AG04450 (cell line): ENCODE data around the gene CD28. TPM values are rescaled to one million over a fixed set of nuclear protein-coding genes. Genes with fewer than 3 reads are reported as not detected.

Experiments
- CTCF ChIA-PET: fragments of 300-600, 350-600 bp; formaldehyde crosslinking; extraction: SDS; loops from one replicate; lab custom pipeline; 2022; ENCODE audit warnings: antibody characterized with exemption, inconsistent platforms; lab: Charles Lee
- POLR2A ChIA-PET: fragments of 350-600 bp; formaldehyde crosslinking; extraction: SDS; loops from one replicate; lab custom pipeline; 2021; ENCODE audit warnings: antibody characterized with exemption, inconsistent platforms; lab: Yijun Ruan, JAX
- DNase-seq: peaks from one replicate; pipeline ENCODE4 v3.0.0-alpha.2; 2011; ENCODE audit warnings: low read depth, low spot score
- H3K27ac ChIP-seq: one replicate; pipeline ENCODE4 v1.5.1; 2012; ENCODE audit warnings: low read depth, low read length, control low read depth
- H3K27me3 ChIP-seq: one replicate; pipeline ENCODE4 v1.6.0; 2012; ENCODE audit warnings: low read length; ENCODE audit not compliant: control insufficient read depth, insufficient read depth
- H3K4me3 ChIP-seq: 2 replicates; pipeline ENCODE4 v1.5.1; 2011; ENCODE audit warnings: mild to moderate bottlenecking, low read depth, low read length, control low read depth
- H3K9me3 ChIP-seq: 2 replicates; pipeline ENCODE4 v1.5.1; 2012; ENCODE audit warnings: low read length; ENCODE audit not compliant: control insufficient read depth, insufficient read depth
- polyA plus RNA-seq: library from polyadenylated mRNA; depleted of rRNA; stranded (reverse); fragments of >200 nt; gene quantifications from 2 replicates; pipeline ENCODE4 v1.2.3, GENCODE V29; 2011
- TF ChIP-seq, protein P1 (sequence below): IDR thresholded peaks from 2 replicates; pipeline ENCODE4 v1.5.1; 2011; ENCODE audit warnings: low read depth, low read length, control low read depth, inconsistent platforms

The CD28 gene
- polyA plus RNA-seq, 1 experiment = not detected

DNA sequence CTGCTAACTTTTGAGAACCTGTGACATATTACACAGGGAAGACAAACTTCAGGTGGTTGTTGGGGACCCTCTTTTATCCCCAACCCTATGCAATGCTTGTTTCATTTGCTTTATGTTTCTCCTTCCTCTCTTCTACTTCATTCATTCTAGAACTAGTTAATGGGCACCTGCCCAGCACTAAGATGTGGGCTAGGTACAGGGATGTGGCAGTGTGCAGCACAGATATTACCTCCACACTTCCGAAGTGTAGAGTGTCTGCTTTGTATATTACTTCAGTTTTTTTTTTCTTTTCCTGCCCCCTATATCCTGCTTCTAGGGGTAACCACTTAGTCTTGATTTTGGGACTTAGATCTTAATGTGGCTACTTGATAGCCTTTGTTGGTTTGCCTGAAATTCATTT, 35.1 kb downstream of the CD28 start:
- Histone ChIP-seq H3K27me3 (no peaks in the 10 kb centered on the region), H3K27ac (no peak overlapping the region), H3K9me3 (no peaks in the 10 kb centered on the region), H3K4me3 (no peak overlapping the region)
- ChIA-PET CTCF (no interaction called here), POLR2A (no interaction called here)
- TF ChIP-seq, protein P1, sequence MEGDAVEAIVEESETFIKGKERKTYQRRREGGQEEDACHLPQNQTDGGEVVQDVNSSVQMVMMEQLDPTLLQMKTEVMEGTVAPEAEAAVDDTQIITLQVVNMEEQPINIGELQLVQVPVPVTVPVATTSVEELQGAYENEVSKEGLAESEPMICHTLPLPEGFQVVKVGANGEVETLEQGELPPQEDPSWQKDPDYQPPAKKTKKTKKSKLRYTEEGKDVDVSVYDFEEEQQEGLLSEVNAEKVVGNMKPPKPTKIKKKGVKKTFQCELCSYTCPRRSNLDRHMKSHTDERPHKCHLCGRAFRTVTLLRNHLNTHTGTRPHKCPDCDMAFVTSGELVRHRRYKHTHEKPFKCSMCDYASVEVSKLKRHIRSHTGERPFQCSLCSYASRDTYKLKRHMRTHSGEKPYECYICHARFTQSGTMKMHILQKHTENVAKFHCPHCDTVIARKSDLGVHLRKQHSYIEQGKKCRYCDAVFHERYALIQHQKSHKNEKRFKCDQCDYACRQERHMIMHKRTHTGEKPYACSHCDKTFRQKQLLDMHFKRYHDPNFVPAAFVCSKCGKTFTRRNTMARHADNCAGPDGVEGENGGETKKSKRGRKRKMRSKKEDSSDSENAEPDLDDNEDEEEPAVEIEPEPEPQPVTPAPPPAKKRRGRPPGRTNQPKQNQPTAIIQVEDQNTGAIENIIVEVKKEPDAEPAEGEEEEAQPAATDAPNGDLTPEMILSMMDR = no peak
- DNase-seq = no peak

DNA sequence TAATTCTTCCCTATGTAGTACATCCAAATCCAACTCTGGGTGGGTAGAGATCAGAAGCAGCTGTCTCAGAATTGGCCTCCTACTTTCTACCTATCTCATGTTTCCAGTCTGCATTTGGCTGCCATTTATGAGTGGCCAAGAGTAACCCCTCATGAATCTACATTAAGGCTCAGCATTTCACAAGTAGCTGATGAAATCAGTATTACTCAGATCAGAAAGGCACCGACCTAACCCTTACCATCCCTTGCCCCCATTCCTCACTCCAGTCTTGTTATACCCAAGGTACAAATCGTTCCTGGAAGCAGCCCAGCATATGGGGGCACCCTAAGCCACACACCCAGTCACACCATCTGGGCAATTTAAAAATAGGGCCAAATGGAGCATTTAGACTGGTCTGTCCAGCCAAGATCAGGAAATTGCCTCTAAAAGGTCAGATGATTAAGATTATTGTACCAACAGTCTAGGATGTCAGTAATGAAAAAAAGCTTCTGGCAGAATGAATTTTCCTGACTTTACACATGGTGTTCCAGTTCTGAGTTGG, 37.1 kb downstream of the CD28 start:
- Histone ChIP-seq H3K9me3 (no peaks in the 10 kb centered on the region), H3K4me3 (no peak overlapping the region), H3K27me3 (no peaks in the 10 kb centered on the region), H3K27ac (no peak overlapping the region)
- ChIA-PET CTCF (no interaction called here), POLR2A (no interaction called here)
- DNase-seq = no peak
- TF ChIP-seq, protein P1 = no peak

DNA sequence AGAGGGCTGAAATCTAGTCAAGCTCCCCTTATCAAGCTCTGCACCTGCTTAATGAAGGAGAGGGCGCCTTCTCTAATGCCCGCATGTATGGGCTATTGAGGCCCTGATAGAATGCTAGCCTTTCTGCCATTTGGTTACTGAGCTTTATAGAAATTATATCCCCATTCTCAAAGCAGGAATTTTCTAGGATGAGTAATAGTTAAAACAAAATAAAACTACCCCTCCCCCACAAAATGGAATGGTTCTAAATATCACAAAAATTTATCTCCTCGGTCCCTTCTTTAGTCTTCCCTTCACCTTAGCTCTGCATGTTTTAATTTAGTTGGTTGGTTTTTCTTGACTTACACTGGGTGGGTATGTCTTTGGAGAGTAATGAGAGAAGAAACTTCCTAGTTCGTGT, 37.7 kb downstream of the CD28 start:
- TF ChIP-seq, protein P1 = no peak
- DNase-seq = no peak
- no peaks in the 10 kb centered on the region for H3K9me3 ChIP-seq
- ChIA-PET CTCF (no interaction called here), POLR2A (no interaction called here)
- no peak overlapping the region for H3K4me3 ChIP-seq
- no peak overlapping the region for H3K27ac ChIP-seq
- no peaks in the 10 kb centered on the region for H3K27me3 ChIP-seq

DNA sequence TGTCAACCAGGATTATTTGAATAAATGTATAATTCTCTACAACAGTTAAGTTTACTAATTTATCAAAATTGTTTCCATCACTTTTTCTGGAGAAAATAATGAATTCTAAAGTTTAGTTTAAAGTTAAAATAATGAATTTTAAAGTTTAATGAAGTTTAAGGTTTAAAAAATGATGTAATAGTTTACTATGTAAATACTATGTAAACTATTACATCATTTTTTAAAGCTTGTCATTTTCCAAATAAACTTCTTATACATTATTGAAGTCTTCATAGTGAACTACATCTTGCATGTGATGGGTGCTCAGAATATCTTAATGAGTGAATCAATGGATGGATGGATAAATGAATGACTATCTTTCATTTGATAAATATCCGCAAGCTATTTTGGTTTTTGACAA, 38.8 kb downstream of the CD28 start:
- no peaks in the 10 kb centered on the region for H3K27me3 ChIP-seq
- H3K4me3 ChIP-seq = no peak overlapping the region
- TF ChIP-seq, protein P1 = no peak
- ChIA-PET CTCF (no interaction called here), POLR2A (no interaction called here)
- no peaks in the 10 kb centered on the region for H3K9me3 ChIP-seq
- H3K27ac ChIP-seq = no peak overlapping the region
- no peak for DNase-seq

DNA sequence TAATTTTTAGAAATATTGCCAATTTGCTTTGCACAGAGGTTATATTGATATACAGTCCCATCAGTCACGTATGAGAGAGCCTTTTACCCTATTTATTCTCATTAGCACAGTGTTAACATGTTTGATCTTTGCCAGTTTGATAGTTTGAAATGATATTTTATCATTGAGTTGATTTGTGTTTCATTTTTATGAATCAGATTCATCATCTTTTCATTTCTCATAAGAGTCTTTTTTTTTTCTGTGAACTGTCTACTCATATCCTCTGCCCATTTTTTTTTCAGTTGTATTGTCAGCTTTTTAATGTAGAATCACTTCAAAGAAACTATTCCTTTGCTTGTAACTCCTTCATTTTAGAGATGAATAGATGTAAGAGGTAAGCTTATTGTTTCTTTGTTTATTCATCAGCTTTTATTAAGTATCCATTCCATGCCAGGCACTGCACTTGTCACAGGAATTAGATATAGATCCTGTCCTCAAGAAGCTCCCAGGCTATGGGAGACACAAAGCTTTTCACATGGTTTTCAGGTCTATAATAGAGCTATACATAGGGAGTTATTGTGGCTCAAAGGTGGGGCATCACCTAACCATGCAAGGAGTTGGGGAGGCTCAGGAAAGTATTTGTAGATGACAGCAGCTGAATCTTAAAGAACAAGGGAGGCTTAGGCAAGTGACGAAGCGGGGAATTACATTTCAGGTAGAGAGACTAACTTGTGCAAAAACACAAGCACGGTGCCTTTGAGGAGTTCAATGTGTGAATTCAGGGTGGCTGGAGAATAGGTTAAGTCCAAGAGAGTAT, 42.1 kb downstream of the CD28 start:
- H3K4me3 ChIP-seq = no peak overlapping the region
- DNase-seq = no peak
- TF ChIP-seq, protein P1 = no peak
- H3K27me3 ChIP-seq = no peaks in the 10 kb centered on the region
- no peaks in the 10 kb centered on the region; the same call in 1 of the 2 replicates for H3K9me3 ChIP-seq
- no peak overlapping the region for H3K27ac ChIP-seq
- CTCF ChIA-PET = no interaction called here
- POLR2A ChIA-PET = interaction anchor here (0.5 to 0.7 kb wide), 2 partner anchors 59 to 248 kb away, joined by 3 read pairs; no protein-coding TSS in a partner anchor
